Hindlimb muscle (tissue), 1 donor: Measurements from ENCODE around the gene CNIH1. TPM values are rescaled to one million over a fixed set of nuclear protein-coding genes. Genes with fewer than 3 reads are reported as not detected.
"Not testable (repeated sequence)": the region's sequence is repeated elsewhere in the genome, so short reads cannot be mapped to it uniquely, and the experiment has no call there.

Experiments
- DNase-seq: peaks from one replicate; pipeline ENCODE4 v3.0.0-alpha.2; 2013
- polyA plus RNA-seq: library from polyadenylated mRNA; unstranded; fragments of 120-200 nt; gene quantifications from one replicate; pipeline ENCODE4 v1.2.1, GENCODE V29; 2013; ENCODE audit not compliant: insufficient read length

CNIH1 gene
- polyA plus RNA-seq, 1 donor, result 155 TPM

- DNase-seq, result not testable (repeated sequence)
Observed at GRCh38 chr14:54378893-54379292, 62.3 kb downstream of the CNIH1 start.

- DNase-seq, result no peak
Observed at GRCh38 chr14:54377501-54377900, 63.7 kb downstream of the CNIH1 start.

- no peak for DNase-seq
Observed at GRCh38 chr14:54374117-54374884, 66.9 kb downstream of the CNIH1 start.

Other genes with a start within 250 kb of the CNIH1 start
- gene CDKN3, start 44.4 kb downstream of the CNIH1 start, polyA plus RNA-seq, result 20.2 TPM
- 40.7 TPM for gene GMFB, start 47.6 kb upstream of the CNIH1 start, polyA plus RNA-seq
- 14.9 TPM for gene CGRRF1, start 68.5 kb upstream of the CNIH1 start, polyA plus RNA-seq
- gene SAMD4A, start 125.8 kb upstream of the CNIH1 start, polyA plus RNA-seq, result 63.5 TPM